GM12878 (cell line): Measurements from ENCODE around the gene HIGD2B. TPM values are rescaled to one million over a fixed set of nuclear protein-coding genes. Genes with fewer than 3 reads are reported as not detected.

Source experiments
- ATAC-seq: fragments of 200-7000 bp; cut with Tn5 transposase; 3 replicates; pipeline ENCODE4 v1.9.1; 2020; ENCODE audit warnings: mild to moderate bottlenecking, moderate library complexity
- BruUV-seq: library from RNA; stranded (reverse); fragments of 400-500 nt; replicated peaks from 2 replicates; lab custom pipeline; 2021; lab: Mats Ljungman, UMichigan
- CTCF ChIA-PET: fragments of 300-600 bp; sonication (Branson Sonifier 250); formaldehyde crosslinking; extraction: SDS; loops from one replicate; lab custom pipeline; 2021; ENCODE audit warnings: inconsistent platforms; lab: Yijun Ruan, JAX
- POLR2A ChIA-PET: fragments of 350-600 bp; formaldehyde crosslinking; extraction: SDS; loops from one replicate; lab custom pipeline; 2021; ENCODE audit warnings: inconsistent platforms; lab: Charles Lee
- RAD21 ChIA-PET: fragments of 300-600 bp; sonication (Branson Sonifier 250); formaldehyde crosslinking; loops from one replicate; lab custom pipeline; 2023; ENCODE audit warnings: antibody characterized with exemption; ENCODE audit not compliant: unreplicated experiment; lab: Charles Lee
- SMC1A ChIA-PET: fragments of 300-600 bp; sonication (Branson Sonifier 250); formaldehyde crosslinking; loops from one replicate; lab custom pipeline; 2023; ENCODE audit not compliant: unreplicated experiment, uncharacterized antibody; lab: Charles Lee
- DNase-seq: peaks from one replicate; pipeline ENCODE4 v3.0.0-alpha.2; 2011; ENCODE audit warnings: low read depth, low spot score
- FAIRE-seq: peaks from 3 replicates; lab custom pipeline; 2011; peaks lifted over from hg19 to GRCh38; lab: Jason Lieb, UNC
- H2AFZ ChIP-seq: 2 replicates; pipeline ENCODE4 v1.6.0; 2011; ENCODE audit warnings: low read depth, low read length, control low read depth; ENCODE audit not compliant: control insufficient read depth
- H3K27ac ChIP-seq: 2 replicates; pipeline ENCODE4 v1.5.1; 2011; ENCODE audit warnings: control low read depth; ENCODE audit not compliant: control insufficient read depth, insufficient read depth
- H3K27me3 ChIP-seq, 2 experiments: replicated peaks in 1 of 2; 2 replicates each; pipeline versions ENCODE4 v1.6.0 to v1.6.1; 2011; ENCODE audit warnings: low read length in 1 of 2; ENCODE audit not compliant: control insufficient read depth in 2 of 2, insufficient read depth in 2 of 2
- H3K36me3 ChIP-seq, 2 experiments: 2 replicates each; pipeline ENCODE4 v1.5.1; 2011; ENCODE audit warnings: low read length in 1 of 2; ENCODE audit not compliant: control insufficient read depth in 2 of 2, insufficient read depth in 2 of 2
- H3K4me1 ChIP-seq: 2 replicates; pipeline ENCODE4 v1.6.1; 2011; ENCODE audit warnings: mild to moderate bottlenecking, low read length, moderate library complexity, mixed read lengths; ENCODE audit not compliant: control insufficient read depth, insufficient read depth
- H3K4me2 ChIP-seq: 2 replicates; pipeline ENCODE4 v1.6.0; 2011; ENCODE audit warnings: control low read depth; ENCODE audit not compliant: control insufficient read depth, insufficient read depth
- H3K4me3 ChIP-seq: fragments of 200-600 bp; sonication (generic); 2 replicates; pipeline ENCODE4 v1.5.1; 2016
- H3K79me2 ChIP-seq: 2 replicates; pipeline ENCODE4 v1.6.0; 2011; ENCODE audit warnings: low read length; ENCODE audit not compliant: control insufficient read depth, insufficient read depth
- H3K9ac ChIP-seq: 2 replicates; pipeline ENCODE4 v1.8.0; 2011; ENCODE audit warnings: low read length, control low read depth, mixed read lengths; ENCODE audit not compliant: control insufficient read depth, insufficient read depth
- H3K9me3 ChIP-seq: replicated peaks from 3 replicates; pipeline ENCODE4 v1.5.1; 2011; ENCODE audit warnings: mild to moderate bottlenecking, low read length; ENCODE audit not compliant: control insufficient read depth, insufficient read depth
- H4K20me1 ChIP-seq: 2 replicates; pipeline ENCODE4 v1.6.0; 2011; ENCODE audit not compliant: control insufficient read depth, insufficient read depth
- BRCA1 ChIP-seq: IDR thresholded peaks from 2 replicates; pipeline ENCODE4 v1.6.1; 2011; ENCODE audit warnings: low read depth, low read length, improper control_type of control experiment
- IRF3 ChIP-seq: fragments of 450-650 bp; IDR thresholded peaks from 2 replicates; pipeline ENCODE4 v1.6.1; 2014; ENCODE audit warnings: mild to moderate bottlenecking
- JUND ChIP-seq: IDR thresholded peaks from 2 replicates; pipeline ENCODE4 v1.6.1; 2012; ENCODE audit warnings: low read depth, mild to moderate bottlenecking, low read length, improper control_type of control experiment, moderate library complexity
- SIX5 ChIP-seq: IDR thresholded peaks from 2 replicates; pipeline ENCODE4 v1.6.1; 2011; ENCODE audit warnings: mild to moderate bottlenecking, low read depth, low read length, moderate library complexity; ENCODE audit not compliant: severe bottlenecking
- TCF3 ChIP-seq: IDR thresholded peaks from 2 replicates; pipeline ENCODE4 v1.6.1; 2012; ENCODE audit warnings: low read depth, mild to moderate bottlenecking, low read length, borderline replicate concordance; ENCODE audit not compliant: insufficient read depth
- WGBS: methylation state at CpG from one replicate; pipeline ENCODE4 v1.1.6; 2016; ENCODE audit warnings: low lambda C conversion rate; ENCODE audit not compliant: insufficient replicate concordance, insufficient coverage; ENCODE audit errors: missing lambda C conversion rate; 5-methylcytosine and 5-hydroxymethylcytosine counted together
- in situ Hi-C: fragments of 300-500 bp; cut with MboI; formaldehyde crosslinking; loops from 9 replicates; pipeline ENCODE4 v1.14.3; 2018; ENCODE audit warnings: mixed read lengths
- intact Hi-C: fragments of 100-400 bp; cut with micrococcal nuclease; formaldehyde crosslinking; loops from one replicate; pipeline ENCODE4 v1.14.2; 2022; ENCODE audit not compliant: unreplicated experiment
- polyA plus RNA-seq, 11 experiments: library from polyadenylated mRNA; depleted of rRNA in 4 of 11; unstranded in 6 of 11; stranded (reverse) in 5 of 11; fragments of >200 nt; fragmentation: Nextera tagmentation in 4 of 11; fragmentation: Illumina TruSeq in 1 of 11; extraction: Ambion mirVana in 4 of 11; extraction: Trizol in 1 of 11; gene quantifications; 1 replicate in 1 of 11; 2 replicates in 10 of 11; pipeline versions ENCODE4 v1.2.1 to v1.2.3, GENCODE V29; 2011 to 2016; ENCODE audit warnings: inconsistent platforms in 2 of 11, missing spikeins in 2 of 11, low read depth in 1 of 11
- total RNA-seq, 4 experiments: library from RNA; depleted of rRNA in 3 of 4; stranded (reverse); fragments of >200 nt in 3 of 4; fragmentation: Illumina TruSeq in 1 of 4; extraction: Trizol in 1 of 4; gene quantifications; 2 replicates each; pipeline versions ENCODE4 v1.2.1 to v1.2.3, GENCODE V29; 2013 to 2021

HIGD2B gene
- total and polyA plus RNA-seq, 10 of the 15 experiments (the other 5 are each of a cell fraction or from before 2014, with no cell fraction given), result 0.10 to 0.56 TPM; not detected in 8

DNA sequence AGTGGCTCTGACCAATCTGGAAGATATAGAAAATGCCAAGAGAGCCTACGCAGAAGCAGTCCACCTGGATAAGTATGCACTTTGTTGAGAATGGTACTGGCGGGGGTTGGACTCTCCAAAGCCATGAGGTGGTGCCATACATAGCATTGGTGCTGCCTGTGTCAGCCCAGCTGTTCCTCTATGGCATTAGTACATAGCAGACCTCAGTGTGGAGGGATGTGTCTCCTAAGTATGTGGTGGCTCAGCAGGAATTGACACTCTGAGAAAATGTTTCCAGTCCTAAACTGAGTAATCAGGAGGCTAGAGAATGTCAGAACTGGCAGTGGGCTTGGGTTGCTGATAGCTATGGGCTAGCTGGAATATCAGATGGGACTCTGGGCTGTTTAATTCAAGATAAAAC is 49.1 kb upstream of the HIGD2B start (continued):
- TF ChIP-seq IRF3, result no peak
- TF ChIP-seq JUND, result no peak
- TF ChIP-seq BRCA1, result no peak

DNA sequence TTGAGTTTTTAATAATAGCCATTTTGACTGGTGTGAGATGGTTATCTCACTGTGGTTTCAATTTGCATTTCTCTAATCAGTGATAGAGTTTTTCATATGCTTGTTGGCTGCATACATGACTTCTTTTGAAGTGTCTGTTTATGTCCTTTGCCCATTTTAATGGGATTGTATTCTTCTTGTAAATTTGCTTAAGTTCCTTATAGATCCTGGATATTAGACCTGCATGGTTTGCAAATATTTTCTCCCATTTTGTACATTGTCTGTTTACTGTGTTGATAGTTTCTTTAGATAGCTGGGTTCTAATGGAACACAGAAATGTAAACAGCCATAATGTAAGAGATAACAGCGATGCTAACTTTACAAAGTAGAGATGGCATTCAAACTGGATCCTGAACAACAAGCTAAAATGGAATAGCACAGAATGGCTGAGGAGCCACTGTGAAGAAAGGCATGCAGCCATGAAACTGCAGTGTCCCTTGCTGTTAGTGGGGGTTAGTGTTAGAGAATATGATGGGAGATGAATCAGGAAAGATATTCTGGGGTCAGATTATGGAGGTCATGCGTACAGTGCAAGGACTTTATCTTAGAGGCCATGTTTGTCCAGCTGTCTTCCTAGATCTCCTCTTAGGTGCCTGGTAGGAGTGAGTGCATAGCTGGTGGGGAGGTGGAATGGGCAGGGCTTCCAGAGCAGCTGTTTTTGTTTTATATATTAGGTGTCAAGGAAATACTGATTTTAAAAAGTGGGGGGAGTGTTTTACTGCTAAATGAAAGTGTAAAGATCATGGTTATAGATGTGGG is 48.2 kb upstream of the HIGD2B start:
- in situ Hi-C loops, result no loop called here
- no peak overlapping the region for H3K9ac ChIP-seq
- H4K20me1 ChIP-seq, result no peaks in the 10 kb centered on the region
- H3K9me3 ChIP-seq, result no peaks in the 10 kb centered on the region
- intact Hi-C loops, result no loop called here
- no peak for TF ChIP-seq SIX5
- no peak for TF ChIP-seq TCF3
- no peak for DNase-seq
- no TSS peak for BruUV-seq
- FAIRE-seq, result no peak
- no peak for ATAC-seq
- no peak overlapping the region for H3K4me2 ChIP-seq
- no peaks in the 10 kb centered on the region for H3K27me3 ChIP-seq
- RAD21 ChIA-PET, result no interaction called here
- H2AFZ ChIP-seq, result no peak overlapping the region
- WGBS, result 95% methylated on average over 2 of the region's 2 CpGs
- peaks cover 5 to 25% of the 10 kb centered on the region in 2 experiments; a peak in 3 of 4 replicates for H3K36me3 ChIP-seq
- peaks cover 3% of the 10 kb centered on the region for H3K4me1 ChIP-seq
- POLR2A ChIA-PET, result interaction anchor here (0.6 kb wide), 2 partner anchors 57 to 540 kb away, joined by 3 read pairs; no protein-coding TSS in a partner anchor
- no peak overlapping the region for H3K27ac ChIP-seq
- H3K4me3 ChIP-seq, result no peak overlapping the region
- CTCF ChIA-PET, result interaction anchor here (0.6 to 7.0 kb wide), 5 partner anchors 11 to 348 kb away, joined by 3 to 46 read pairs (median 4); no protein-coding TSS in a partner anchor
- no peaks in the 10 kb centered on the region for H3K79me2 ChIP-seq
- SMC1A ChIA-PET, result interaction anchor here (0.5 to 2.8 kb wide), 3 partner anchors 12 to 863 kb away, joined by 3 to 18 read pairs (median 4); no protein-coding TSS in a partner anchor
